K562 (cell line): ENCODE results near the gene GGTLC1. TPM values are rescaled to one million over a fixed set of nuclear protein-coding genes. Genes with fewer than 3 reads are reported as not detected.

Experiments used
- ATAC-seq: fragments of 200-7000 bp; cut with Tn5 transposase; 3 replicates; pipeline ENCODE4 v1.9.1; 2020; ENCODE audit warnings: moderate library complexity
- BruUV-seq: library from RNA; stranded (reverse); fragments of 400-500 nt; replicated peaks from 2 replicates; lab custom pipeline; 2021; lab: Mats Ljungman, UMichigan
- CTCF ChIA-PET: fragments of 300-600 bp; formaldehyde crosslinking; extraction: SDS; loops from one replicate; lab custom pipeline; 2021; ENCODE audit warnings: low intra/inter-chr PET ratio; lab: Yijun Ruan, JAX
- POLR2A ChIA-PET: fragments of 300-600, 350-650 bp; sonication (Branson Sonifier 250); formaldehyde crosslinking; extraction: SDS; loops from one replicate; lab custom pipeline; 2021; ENCODE audit warnings: antibody characterized with exemption, inconsistent platforms; lab: Yijun Ruan, JAX
- DNase-seq, 4 experiments: peaks; one replicate each; pipeline versions ENCODE4 v3.0.0 to v3.0.0-alpha.2; 2011 to 2018; ENCODE audit warnings: low spot score in 3 of 4, mixed read lengths in 3 of 4; ENCODE audit errors: extremely low read depth in 1 of 4
- FAIRE-seq: peaks from 2 replicates; lab custom pipeline; 2011; peaks lifted over from hg19 to GRCh38; lab: Jason Lieb, UNC
- H2AFZ ChIP-seq: 2 replicates; pipeline ENCODE4 v1.6.0; 2011; ENCODE audit warnings: low read depth, low read length, control low read depth, inconsistent platforms
- H3K27ac ChIP-seq: fragments of 200-600 bp; 3 replicates; pipeline ENCODE4 v1.8.0; 2011; ENCODE audit warnings: low read depth, mild to moderate bottlenecking, control low read depth, inconsistent platforms, low read length, moderate library complexity, mixed read lengths; ENCODE audit errors: extremely low read depth
- H3K27me3 ChIP-seq, 2 experiments: fragments of 300-600 bp in 1 of 2; 2 replicates in 1 of 2; 3 replicates in 1 of 2; pipeline versions ENCODE4 v1.6.0 to v1.8.0; 2011; ENCODE audit warnings: inconsistent platforms in 2 of 2, low read length in 2 of 2, mild to moderate bottlenecking in 1 of 2, mixed read lengths in 1 of 2, moderate library complexity in 1 of 2; ENCODE audit not compliant: control insufficient read depth in 2 of 2, insufficient read depth in 2 of 2
- H3K36me3 ChIP-seq: fragments of 300-600 bp; 3 replicates; pipeline ENCODE4 v1.8.0; 2011; ENCODE audit warnings: mild to moderate bottlenecking, low read length, inconsistent platforms; ENCODE audit not compliant: control insufficient read depth, insufficient read depth
- H3K4me1 ChIP-seq, 2 experiments: fragments of 200-600 bp in 1 of 2; replicated peaks in 1 of 2; 2 replicates in 1 of 2; 3 replicates in 1 of 2; pipeline versions ENCODE4 v1.5.1 to v1.8.0; 2011; ENCODE audit warnings: inconsistent platforms in 2 of 2, low read length in 2 of 2, mild to moderate bottlenecking in 1 of 2, mixed read lengths in 1 of 2, moderate library complexity in 1 of 2; ENCODE audit not compliant: control insufficient read depth in 2 of 2, insufficient read depth in 2 of 2
- H3K4me2 ChIP-seq: 2 replicates; pipeline ENCODE4 v1.6.1; 2011; ENCODE audit warnings: low read length, control low read depth, inconsistent platforms, mixed read lengths; ENCODE audit not compliant: insufficient read depth
- H3K4me3 ChIP-seq: fragments of 200-600 bp; sonication (generic), shearing (Covaris generic); 2 replicates; pipeline ENCODE4 v1.5.1; 2016; ENCODE audit warnings: control low read depth, inconsistent platforms
- H3K79me2 ChIP-seq: fragments of 200-600 bp; 3 replicates; pipeline ENCODE4 v1.8.0; 2011; ENCODE audit warnings: low read length, inconsistent platforms; ENCODE audit not compliant: control insufficient read depth, insufficient read depth
- H3K9ac ChIP-seq, 2 experiments: 2 replicates each; pipeline versions ENCODE4 v1.6.0 to v1.6.1; 2011; ENCODE audit warnings: low read depth in 2 of 2, low read length in 2 of 2, control low read depth in 1 of 2, inconsistent platforms in 1 of 2, mild to moderate bottlenecking in 1 of 2, mixed read lengths in 1 of 2; ENCODE audit not compliant: insufficient read depth in 1 of 2
- H3K9me1 ChIP-seq: one replicate; pipeline ENCODE4 v1.6.0; 2011; ENCODE audit warnings: inconsistent platforms, mild to moderate bottlenecking, low read length, moderate library complexity; ENCODE audit not compliant: control insufficient read depth, insufficient read depth
- H3K9me3 ChIP-seq: replicated peaks from 2 replicates; pipeline ENCODE4 v1.5.1; 2011; ENCODE audit warnings: low read depth, low read length, inconsistent platforms; ENCODE audit not compliant: control insufficient read depth, insufficient read depth
- H4K20me1 ChIP-seq: replicated peaks from 2 replicates; pipeline ENCODE4 v1.6.1; 2011; ENCODE audit warnings: low read length, inconsistent platforms, mixed read lengths; ENCODE audit not compliant: control insufficient read depth, insufficient read depth
- BHLHE40 ChIP-seq: IDR thresholded peaks from 2 replicates; pipeline ENCODE4 v1.6.1; 2011; ENCODE audit warnings: low read length, improper control_type of control experiment
- DACH1 ChIP-seq: fragments of 450-650 bp; IDR thresholded peaks from 2 replicates; pipeline ENCODE4 v1.6.1; 2018; ENCODE audit not compliant: partially characterized antibody
- ELK3 ChIP-seq: fragments of 450-650 bp; formaldehyde crosslinking; IDR thresholded peaks from 2 replicates; pipeline ENCODE4 v1.4.0; 2020; ENCODE audit warnings: mild to moderate bottlenecking
- FOXA1 ChIP-seq: fragments of 450-650 bp; IDR thresholded peaks from 2 replicates; pipeline ENCODE4 v1.6.1; 2016; ENCODE audit warnings: mild to moderate bottlenecking, borderline replicate concordance
- HDAC8 ChIP-seq: fragments of 450-650 bp; IDR thresholded peaks from 2 replicates; pipeline ENCODE4 v1.6.1; 2016; ENCODE audit warnings: mild to moderate bottlenecking, missing genetic modification characterization, moderate library complexity, missing compliant biosample characterization
- HMG20B ChIP-seq: fragments of 250-450 bp; sonication (Bioruptor Pico); IDR thresholded peaks from 2 replicates; pipeline ENCODE4 v1.5.0; 2021; ENCODE audit warnings: mild to moderate bottlenecking
- KDM5B ChIP-seq: fragments of 200-600 bp; sonication (generic); IDR thresholded peaks from 2 replicates; pipeline ENCODE4 v1.6.1; 2012; ENCODE audit warnings: low read depth, mild to moderate bottlenecking, moderate library complexity, low read length, control low read depth, inconsistent platforms; ENCODE audit not compliant: insufficient replicate concordance
- KLF13 ChIP-seq: fragments of 450-650 bp; IDR thresholded peaks from 2 replicates; pipeline ENCODE4 v1.6.1; 2016; ENCODE audit warnings: missing genetic modification characterization, low read depth, mild to moderate bottlenecking, missing compliant biosample characterization, moderate library complexity, borderline replicate concordance
- SMC3 ChIP-seq: conservative IDR thresholded peaks from 2 replicates; pipeline ENCODE4 v1.6.1; 2011; ENCODE audit warnings: low read depth, low read length, improper control_type of control experiment; ENCODE audit not compliant: insufficient read depth
- SRSF7 ChIP-seq: fragments of 200-400 bp; formaldehyde crosslinking; optimal IDR thresholded peaks from 2 replicates; pipeline ENCODE3; 2017; ENCODE audit warnings: mild to moderate bottlenecking, low read depth, low read length
- STAG1 ChIP-seq: sonication (generic); formaldehyde crosslinking; IDR thresholded peaks from 2 replicates; pipeline ENCODE4 v1.5.0; 2020; ENCODE audit warnings: missing genetic modification reagents, borderline replicate concordance
- ZC3H8 ChIP-seq: fragments of 450-650 bp; IDR thresholded peaks from 2 replicates; pipeline ENCODE4 v1.6.1; 2017
- ZNF175 ChIP-seq: fragments of 200-800 bp; sonication (Bioruptor generic); IDR thresholded peaks from 2 replicates; pipeline ENCODE4 v1.6.1; 2016; ENCODE audit warnings: low read depth, mild to moderate bottlenecking, missing genetic modification characterization, missing compliant biosample characterization
- WGBS: fragments of 100-300 bp; shearing (Covaris generic); methylation state at CpG from one replicate; pipeline ENCODE4 v1.1.6; 2016; ENCODE audit warnings: low coverage, mixed read lengths; ENCODE audit not compliant: insufficient coverage; ENCODE audit errors: missing lambda C conversion rate; 5-methylcytosine and 5-hydroxymethylcytosine counted together
- in situ Hi-C: fragments of 300-500 bp; cut with MboI; formaldehyde crosslinking; loops from 4 replicates; pipeline ENCODE4 v1.15.0; 2018; ENCODE audit warnings: inconsistent platforms, mixed read lengths
- intact Hi-C: fragments of 100-400 bp; cut with micrococcal nuclease; formaldehyde crosslinking; loops from 2 replicates; pipeline ENCODE4 v1.14.2; 2022
- polyA plus RNA-seq, 8 experiments: library from polyadenylated mRNA; depleted of rRNA in 4 of 8; stranded (reverse) in 5 of 8; unstranded in 3 of 8; fragments of >200 nt; fragmentation: Nextera tagmentation in 2 of 8; fragmentation: Illumina TruSeq in 1 of 8; extraction: Ambion mirVana in 2 of 8; extraction: Trizol in 1 of 8; gene quantifications; 2 replicates each; pipeline versions ENCODE4 v1.2.1 to v1.2.3, GENCODE V29; 2011 to 2014; ENCODE audit warnings: inconsistent platforms in 1 of 8, missing spikeins in 1 of 8
- total RNA-seq, 7 experiments: library from RNA; depleted of rRNA in 6 of 7; stranded (reverse); fragments of >200 nt in 6 of 7; fragmentation: Illumina TruSeq in 2 of 7; extraction: Trizol in 2 of 7; gene quantifications; 2 replicates each; pipeline versions ENCODE4 v1.2.1 to v1.2.3, GENCODE V29; 2011 to 2021; ENCODE audit warnings: low replicate concordance in 1 of 7
- TF ChIP-seq, protein P1 (sequence below): fragments of 250-450 bp; sonication (Bioruptor Pico); IDR thresholded peaks from 2 replicates; pipeline ENCODE4 v1.4.0; 2020; ENCODE audit warnings: mild to moderate bottlenecking
- TF ChIP-seq, protein P2 (sequence below): sonication (generic); formaldehyde crosslinking; IDR thresholded peaks from 2 replicates; pipeline ENCODE4 v1.8.0; 2022; ENCODE audit warnings: mild to moderate bottlenecking, missing genetic modification reagents
- TF ChIP-seq, protein P3 (sequence below), 3 experiments: IDR thresholded peaks in 2 of 3; conservative IDR thresholded peaks in 1 of 3; 2 replicates each; pipeline ENCODE4 v1.5.1; 2011 to 2012; ENCODE audit warnings: low read length in 3 of 3, mild to moderate bottlenecking in 3 of 3, control low read depth in 2 of 3, improper control_type of control experiment in 1 of 3, inconsistent platforms in 1 of 3, low read depth in 1 of 3, mixed read lengths in 1 of 3, moderate library complexity in 1 of 3; ENCODE audit not compliant: insufficient read depth in 2 of 3

The GGTLC1 gene
- total and polyA plus RNA-seq, 9 of the 15 experiments (the other 6 are each of a cell fraction or from before 2014, with no cell fraction given) = not detected

DNA sequence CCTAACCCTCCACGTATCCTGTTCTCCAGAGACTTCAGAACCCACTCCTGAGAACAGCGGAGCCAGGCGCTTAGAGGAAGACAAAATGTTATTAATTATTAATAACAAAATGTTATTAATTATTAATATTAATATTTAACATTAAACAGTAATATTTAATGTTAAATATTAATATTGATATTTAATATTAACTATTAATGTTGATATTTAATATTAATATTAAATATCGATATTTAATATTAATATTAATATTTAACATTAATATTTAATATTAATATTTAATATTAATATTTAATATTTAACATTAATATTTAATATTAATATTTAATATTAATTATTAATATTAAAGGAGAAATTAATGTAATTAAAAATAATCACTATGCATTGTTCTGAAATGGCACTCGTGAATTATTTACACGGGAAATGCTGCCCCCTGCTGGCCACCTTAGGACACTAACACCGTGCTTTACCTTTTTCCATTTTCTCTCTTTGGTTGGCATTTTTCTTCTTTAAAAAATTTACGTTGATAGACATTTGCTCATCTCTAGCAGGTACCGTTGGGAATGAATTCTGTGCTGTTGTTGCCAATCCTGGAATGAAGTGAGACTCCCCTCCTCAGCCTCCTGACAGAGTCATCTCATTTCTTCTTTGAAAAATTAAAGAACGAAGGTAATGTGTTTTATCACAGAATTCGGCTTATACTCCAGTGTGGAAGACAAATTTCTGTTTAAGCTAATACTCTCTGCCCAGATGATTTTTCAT is 7.5 kb upstream of the GGTLC1 start:
- H3K4me3 ChIP-seq = no peak overlapping the region
- H3K79me2 ChIP-seq = no peaks in the 10 kb centered on the region
- H3K27me3 ChIP-seq = no peaks in the 10 kb centered on the region
- no peaks in the 10 kb centered on the region for H3K9me3 ChIP-seq
- H3K36me3 ChIP-seq = no peaks in the 10 kb centered on the region
- DNase-seq = peak; percentile 18 to 59 (median 34)
- no peak overlapping the region for H3K27ac ChIP-seq
- no peaks in the 10 kb centered on the region for H4K20me1 ChIP-seq
- H3K9me1 ChIP-seq = no peaks in the 10 kb centered on the region
- ATAC-seq = no peak; the same call in 1 of the 3 replicates
- BruUV-seq = no TSS peak
- H3K9ac ChIP-seq = no peak overlapping the region
- CTCF ChIA-PET = interaction anchor here (0.8 to 1.2 kb wide), 2 partner anchors 106 to 328 kb away, joined by 3 to 4 read pairs; no protein-coding TSS in a partner anchor
- no peak overlapping the region for H2AFZ ChIP-seq
- no peak for FAIRE-seq
- 26% methylated on average over 11 of the region's 11 CpGs for WGBS
- in situ Hi-C loops (loop anchor here (10.0 kb wide), 1 partner anchor 111 kb away; no protein-coding TSS in a partner anchor), intact Hi-C loops (loop anchor here (5.0 kb wide), 1 partner anchor 109 kb away; no protein-coding TSS in a partner anchor)
- no peak overlapping the region for H3K4me2 ChIP-seq
- POLR2A ChIA-PET = no interaction called here
- H3K4me1 ChIP-seq = no peaks in the 10 kb centered on the region
- TF ChIP-seq HDAC8 = no peak
- no peak for TF ChIP-seq BHLHE40
- 0 out of 2 replicates have a peak, but pooled peaks have one; percentile 29 for TF ChIP-seq SMC3
- peak; percentile 51 for TF ChIP-seq DACH1
- no peak for TF ChIP-seq KDM5B
- no peak for TF ChIP-seq ZC3H8
- no peak for TF ChIP-seq SRSF7
- TF ChIP-seq, protein P1, sequence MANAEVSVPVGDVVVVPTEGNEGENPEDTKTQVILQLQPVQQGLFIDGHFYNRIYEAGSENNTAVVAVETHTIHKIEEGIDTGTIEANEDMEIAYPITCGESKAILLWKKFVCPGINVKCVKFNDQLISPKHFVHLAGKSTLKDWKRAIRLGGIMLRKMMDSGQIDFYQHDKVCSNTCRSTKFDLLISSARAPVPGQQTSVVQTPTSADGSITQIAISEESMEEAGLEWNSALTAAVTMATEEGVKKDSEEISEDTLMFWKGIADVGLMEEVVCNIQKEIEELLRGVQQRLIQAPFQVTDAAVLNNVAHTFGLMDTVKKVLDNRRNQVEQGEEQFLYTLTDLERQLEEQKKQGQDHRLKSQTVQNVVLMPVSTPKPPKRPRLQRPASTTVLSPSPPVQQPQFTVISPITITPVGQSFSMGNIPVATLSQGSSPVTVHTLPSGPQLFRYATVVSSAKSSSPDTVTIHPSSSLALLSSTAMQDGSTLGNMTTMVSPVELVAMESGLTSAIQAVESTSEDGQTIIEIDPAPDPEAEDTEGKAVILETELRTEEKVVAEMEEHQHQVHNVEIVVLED (CRISPR knock-in tag) = no peak
- TF ChIP-seq KLF13 = no peak
- TF ChIP-seq STAG1 (CRISPR knock-in tag) = no peak
- TF ChIP-seq, protein P2, sequence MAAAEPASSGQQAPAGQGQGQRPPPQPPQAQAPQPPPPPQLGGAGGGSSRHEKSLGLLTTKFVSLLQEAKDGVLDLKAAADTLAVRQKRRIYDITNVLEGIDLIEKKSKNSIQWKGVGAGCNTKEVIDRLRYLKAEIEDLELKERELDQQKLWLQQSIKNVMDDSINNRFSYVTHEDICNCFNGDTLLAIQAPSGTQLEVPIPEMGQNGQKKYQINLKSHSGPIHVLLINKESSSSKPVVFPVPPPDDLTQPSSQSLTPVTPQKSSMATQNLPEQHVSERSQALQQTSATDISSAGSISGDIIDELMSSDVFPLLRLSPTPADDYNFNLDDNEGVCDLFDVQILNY (CRISPR knock-in tag) = no peak
- no peak for TF ChIP-seq FOXA1
- TF ChIP-seq, protein P3, sequence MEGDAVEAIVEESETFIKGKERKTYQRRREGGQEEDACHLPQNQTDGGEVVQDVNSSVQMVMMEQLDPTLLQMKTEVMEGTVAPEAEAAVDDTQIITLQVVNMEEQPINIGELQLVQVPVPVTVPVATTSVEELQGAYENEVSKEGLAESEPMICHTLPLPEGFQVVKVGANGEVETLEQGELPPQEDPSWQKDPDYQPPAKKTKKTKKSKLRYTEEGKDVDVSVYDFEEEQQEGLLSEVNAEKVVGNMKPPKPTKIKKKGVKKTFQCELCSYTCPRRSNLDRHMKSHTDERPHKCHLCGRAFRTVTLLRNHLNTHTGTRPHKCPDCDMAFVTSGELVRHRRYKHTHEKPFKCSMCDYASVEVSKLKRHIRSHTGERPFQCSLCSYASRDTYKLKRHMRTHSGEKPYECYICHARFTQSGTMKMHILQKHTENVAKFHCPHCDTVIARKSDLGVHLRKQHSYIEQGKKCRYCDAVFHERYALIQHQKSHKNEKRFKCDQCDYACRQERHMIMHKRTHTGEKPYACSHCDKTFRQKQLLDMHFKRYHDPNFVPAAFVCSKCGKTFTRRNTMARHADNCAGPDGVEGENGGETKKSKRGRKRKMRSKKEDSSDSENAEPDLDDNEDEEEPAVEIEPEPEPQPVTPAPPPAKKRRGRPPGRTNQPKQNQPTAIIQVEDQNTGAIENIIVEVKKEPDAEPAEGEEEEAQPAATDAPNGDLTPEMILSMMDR (IDR thresholded peaks at IDR 0.05 in 2 of 3, conservative IDR thresholded peaks at IDR 0.05 in 1 of 3; ENCODE audit: insufficient read depth in 2 of 3, low read depth in 1 of 3, low read length in 3 of 3) = peak; percentile 44 to 62 (median 46); a peak in 4 of 6 replicates
- TF ChIP-seq ZNF175 = no peak
- TF ChIP-seq HMG20B (CRISPR knock-in tag) = no peak
- no peak for TF ChIP-seq ELK3
